ENCODE data around the gene BEAN1.

Gene BEAN1

GRCh38 chr16:66519482-66520373 lies 92.6 kb downstream of the BEAN1 start:
- Histone ChIP-seq H3K79me2 (ENCODE audit: control insufficient read depth, insufficient read depth, low read length, unreplicated experiment) (no peaks in the 10 kb centered on the region), H3K4me3 (ENCODE audit: low read depth, low read length) (no peak overlapping the region), H2AFZ (ENCODE audit: low read length, unreplicated experiment) (no peak overlapping the region), H3K4me1 (ENCODE audit: control insufficient read depth, insufficient read depth, low read length, unreplicated experiment) (peaks cover 47% of the 10 kb centered on the region), H3K27me3 (ENCODE audit: insufficient read depth, low read length) (no peaks in the 10 kb centered on the region), H3K27ac (ENCODE audit: low read depth, low read length) (no peak overlapping the region), H3K36me3 (ENCODE audit: insufficient read depth, low read length) (no peaks in the 10 kb centered on the region)

GRCh38 chr16:66520406-66521170 lies 93.5 kb downstream of the BEAN1 start:
- Histone ChIP-seq H3K79me2 (ENCODE audit: control insufficient read depth, insufficient read depth, low read length, unreplicated experiment) (no peaks in the 10 kb centered on the region), H3K27ac (ENCODE audit: low read depth, low read length) (no peak overlapping the region), H3K4me1 (ENCODE audit: control insufficient read depth, insufficient read depth, low read length, unreplicated experiment) (peaks cover 44% of the 10 kb centered on the region), H3K4me3 (ENCODE audit: low read depth, low read length) (no peak overlapping the region), H3K27me3 (ENCODE audit: insufficient read depth, low read length) (no peaks in the 10 kb centered on the region), H3K36me3 (ENCODE audit: insufficient read depth, low read length) (no peaks in the 10 kb centered on the region), H2AFZ (ENCODE audit: low read length, unreplicated experiment) (no peak overlapping the region)

GRCh38 chr16:66521252-66521713 lies 94.2 kb downstream of the BEAN1 start:
- H3K27me3 ChIP-seq (ENCODE audit: insufficient read depth, low read length) = no peaks in the 10 kb centered on the region
- H3K36me3 ChIP-seq (ENCODE audit: insufficient read depth, low read length) = no peaks in the 10 kb centered on the region
- no peak overlapping the region for H3K4me3 ChIP-seq (ENCODE audit: low read depth, low read length)
- no peak overlapping the region for H3K27ac ChIP-seq (ENCODE audit: low read depth, low read length)
- peaks cover 38% of the 10 kb centered on the region for H3K4me1 ChIP-seq (ENCODE audit: control insufficient read depth, insufficient read depth, low read length, unreplicated experiment)
- no peaks in the 10 kb centered on the region for H3K79me2 ChIP-seq (ENCODE audit: control insufficient read depth, insufficient read depth, low read length, unreplicated experiment)
- no peak overlapping the region for H2AFZ ChIP-seq (ENCODE audit: low read length, unreplicated experiment)

GRCh38 chr16:66521951-66522771 lies 95.1 kb downstream of the BEAN1 start:
- no peaks in the 10 kb centered on the region for H3K36me3 ChIP-seq (ENCODE audit: insufficient read depth, low read length)
- no peak overlapping the region for H3K4me3 ChIP-seq (ENCODE audit: low read depth, low read length)
- no peak overlapping the region for H2AFZ ChIP-seq (ENCODE audit: low read length, unreplicated experiment)
- H3K27ac ChIP-seq (ENCODE audit: low read depth, low read length) = no peak overlapping the region
- H3K4me1 ChIP-seq (ENCODE audit: control insufficient read depth, insufficient read depth, low read length, unreplicated experiment) = peaks cover 32% of the 10 kb centered on the region
- H3K27me3 ChIP-seq (ENCODE audit: insufficient read depth, low read length) = no peaks in the 10 kb centered on the region
- H3K79me2 ChIP-seq (ENCODE audit: control insufficient read depth, insufficient read depth, low read length, unreplicated experiment) = no peaks in the 10 kb centered on the region

- no peak overlapping the region for H3K27ac ChIP-seq (ENCODE audit: low read depth, low read length)
- H3K36me3 ChIP-seq (ENCODE audit: insufficient read depth, low read length) = no peaks in the 10 kb centered on the region
- no peak overlapping the region for H3K4me3 ChIP-seq (ENCODE audit: low read depth, low read length)
- no peak overlapping the region for H2AFZ ChIP-seq (ENCODE audit: low read length, unreplicated experiment)
- H3K4me1 ChIP-seq (ENCODE audit: control insufficient read depth, insufficient read depth, low read length, unreplicated experiment) = peaks cover 23% of the 10 kb centered on the region
- H3K79me2 ChIP-seq (ENCODE audit: control insufficient read depth, insufficient read depth, low read length, unreplicated experiment) = no peaks in the 10 kb centered on the region
- H3K27me3 ChIP-seq (ENCODE audit: insufficient read depth, low read length) = no peaks in the 10 kb centered on the region
Observed at GRCh38 chr16:66522816-66523590, 95.9 kb downstream of the BEAN1 start.

- H3K79me2 ChIP-seq (ENCODE audit: control insufficient read depth, insufficient read depth, low read length, unreplicated experiment) = no peaks in the 10 kb centered on the region
- H3K27ac ChIP-seq (ENCODE audit: low read depth, low read length) = no peak overlapping the region
- H3K4me1 ChIP-seq (ENCODE audit: control insufficient read depth, insufficient read depth, low read length, unreplicated experiment) = peaks cover 20% of the 10 kb centered on the region
- H3K27me3 ChIP-seq (ENCODE audit: insufficient read depth, low read length) = no peaks in the 10 kb centered on the region
- no peak overlapping the region for H3K4me3 ChIP-seq (ENCODE audit: low read depth, low read length)
- no peak overlapping the region for H2AFZ ChIP-seq (ENCODE audit: low read length, unreplicated experiment)
- no peaks in the 10 kb centered on the region for H3K36me3 ChIP-seq (ENCODE audit: insufficient read depth, low read length)
Observed at GRCh38 chr16:66523861-66524354, 96.8 kb downstream of the BEAN1 start.

GRCh38 chr16:66524601-66525164 lies 97.6 kb downstream of the BEAN1 start:
- no peak overlapping the region for H3K4me3 ChIP-seq (ENCODE audit: low read depth, low read length)
- H2AFZ ChIP-seq (ENCODE audit: low read length, unreplicated experiment) = no peak overlapping the region
- H3K27ac ChIP-seq (ENCODE audit: low read depth, low read length) = no peak overlapping the region
- H3K4me1 ChIP-seq (ENCODE audit: control insufficient read depth, insufficient read depth, low read length, unreplicated experiment) = peaks cover 20% of the 10 kb centered on the region
- H3K79me2 ChIP-seq (ENCODE audit: control insufficient read depth, insufficient read depth, low read length, unreplicated experiment) = no peaks in the 10 kb centered on the region
- no peaks in the 10 kb centered on the region for H3K36me3 ChIP-seq (ENCODE audit: insufficient read depth, low read length)
- H3K27me3 ChIP-seq (ENCODE audit: insufficient read depth, low read length) = no peaks in the 10 kb centered on the region

- Histone ChIP-seq H3K4me3 (ENCODE audit: low read depth, low read length) (no peak overlapping the region), H3K27me3 (ENCODE audit: insufficient read depth, low read length) (no peaks in the 10 kb centered on the region), H3K4me1 (ENCODE audit: control insufficient read depth, insufficient read depth, low read length, unreplicated experiment) (peaks cover 19% of the 10 kb centered on the region), H2AFZ (ENCODE audit: low read length, unreplicated experiment) (no peak overlapping the region), H3K27ac (ENCODE audit: low read depth, low read length) (no peak overlapping the region), H3K79me2 (ENCODE audit: control insufficient read depth, insufficient read depth, low read length, unreplicated experiment) (no peaks in the 10 kb centered on the region), H3K36me3 (ENCODE audit: insufficient read depth, low read length) (no peaks in the 10 kb centered on the region; the same call in 1 of the 2 replicates)
Observed at GRCh38 chr16:66525396-66526180, 98.5 kb downstream of the BEAN1 start.

GRCh38 chr16:66528294-66528693 lies 101.2 kb downstream of the BEAN1 start:
- Histone ChIP-seq H3K79me2 (ENCODE audit: control insufficient read depth, insufficient read depth, low read length, unreplicated experiment) (no peaks in the 10 kb centered on the region), H3K27me3 (ENCODE audit: insufficient read depth, low read length) (no peaks in the 10 kb centered on the region), H3K36me3 (ENCODE audit: insufficient read depth, low read length) (peaks cover 2% of the 10 kb centered on the region; the same call in 1 of the 2 replicates), H3K4me1 (ENCODE audit: control insufficient read depth, insufficient read depth, low read length, unreplicated experiment) (no peaks in the 10 kb centered on the region), H2AFZ (ENCODE audit: low read length, unreplicated experiment) (no peak overlapping the region), H3K4me3 (ENCODE audit: low read depth, low read length) (no peak overlapping the region), H3K27ac (ENCODE audit: low read depth, low read length) (no peak overlapping the region)
